ENCODE data around the gene CAPN2. TPM values are rescaled to one million over a fixed set of nuclear protein-coding genes. Genes with fewer than 3 reads are reported as not detected.

Gene CAPN2
- total RNA-seq, 2 experiments from 2014 or later = not detected

GRCh38 chr1:223759273-223759672 lies 46.9 kb downstream of the CAPN2 start:
- Histone ChIP-seq H4K20me1 (ENCODE audit: insufficient read depth, low read length) (no peaks in the 10 kb centered on the region), H3K36me3 (ENCODE audit: insufficient read depth, low read length) (no peaks in the 10 kb centered on the region), H3K4me2 (ENCODE audit: low read length) (no peak overlapping the region), H3K9me3 (ENCODE audit: low read length) (no peaks in the 10 kb centered on the region), H3K4me1 (ENCODE audit: insufficient read depth, low read length, poor library complexity, severe bottlenecking) (no peaks in the 10 kb centered on the region), H3K79me2 (ENCODE audit: insufficient read depth, low read depth, low read length) (no peaks in the 10 kb centered on the region), H3K4me3 (ENCODE audit: low read depth, low read length, poor library complexity, severe bottlenecking) (no peak overlapping the region), H3K27ac (ENCODE audit: low read depth, low read length, poor library complexity, severe bottlenecking) (no peak overlapping the region), H3K9me2 (ENCODE audit: insufficient read depth, low read length) (no peaks in the 10 kb centered on the region), H2AFZ (ENCODE audit: low read length) (no peak overlapping the region)
- POLR2A ChIA-PET = interaction anchor here (0.6 kb wide), 1 partner anchor 15 kb away, joined by 3 read pairs; no protein-coding TSS in a partner anchor
- CTCF ChIA-PET (ENCODE audit: unreplicated experiment) = no interaction called here
- no peak for DNase-seq (ENCODE audit: low spot score)
- BruUV-seq (replicated peaks) = no TSS peak
- TF ChIP-seq CTCF (conservative IDR thresholded peaks at IDR 0.05; ENCODE audit: low read length) (peak; percentile 45; the same call in 1 of the 2 replicates), EZH2phosphoT487 (IDR thresholded peaks at IDR 0.05; ENCODE audit: borderline replicate concordance, low read depth, low read length) (no peak)
- intact Hi-C loops (cut with micrococcal nuclease; ENCODE audit: unreplicated experiment) = no loop called here

GRCh38 chr1:223760833-223761232 lies 48.5 kb downstream of the CAPN2 start:
- CTCF ChIA-PET (ENCODE audit: unreplicated experiment) = no interaction called here

More at GRCh38 chr1:223760833-223761232, 48.5 kb downstream of the CAPN2 start:
- POLR2A ChIA-PET = interaction anchor here (0.6 kb wide), 1 partner anchor 22 kb away, joined by 3 read pairs; no protein-coding TSS in a partner anchor
- no peaks in the 10 kb centered on the region for H3K36me3 ChIP-seq (ENCODE audit: insufficient read depth, low read length)
- H3K9me2 ChIP-seq (ENCODE audit: insufficient read depth, low read length) = no peaks in the 10 kb centered on the region
- no peaks in the 10 kb centered on the region for H3K4me1 ChIP-seq (ENCODE audit: insufficient read depth, low read length, poor library complexity, severe bottlenecking)
- H3K79me2 ChIP-seq (ENCODE audit: insufficient read depth, low read depth, low read length) = no peaks in the 10 kb centered on the region
- no TSS peak for BruUV-seq (replicated peaks)
- no peak for TF ChIP-seq CTCF (conservative IDR thresholded peaks at IDR 0.05; ENCODE audit: low read length)
- no peak for TF ChIP-seq EZH2phosphoT487 (IDR thresholded peaks at IDR 0.05; ENCODE audit: borderline replicate concordance, low read depth, low read length)
- no peaks in the 10 kb centered on the region for H3K9me3 ChIP-seq (ENCODE audit: low read length)
- H3K4me3 ChIP-seq (ENCODE audit: low read depth, low read length, poor library complexity, severe bottlenecking) = no peak overlapping the region
- intact Hi-C loops (cut with micrococcal nuclease; ENCODE audit: unreplicated experiment) = no loop called here
- no peak overlapping the region for H2AFZ ChIP-seq (ENCODE audit: low read length)
- DNase-seq (ENCODE audit: low spot score) = no peak
- H3K27ac ChIP-seq (ENCODE audit: low read depth, low read length, poor library complexity, severe bottlenecking) = no peak overlapping the region
- H3K4me2 ChIP-seq (ENCODE audit: low read length) = no peak overlapping the region
- no peaks in the 10 kb centered on the region for H4K20me1 ChIP-seq (ENCODE audit: insufficient read depth, low read length)

Data from OCI-LY7 (cell line).